ENCODE measurements around the gene RBSN.
A peak's percentile ranks its signal among the peaks of the same experiment; 100 is the strongest.
"Not testable (repeated sequence)": the region's sequence is repeated elsewhere in the genome, so short reads cannot be mapped to it uniquely, and the experiment has no call there.

The RBSN gene

GRCh38 chr3:15098503-15099363, at the start of gene RBSN:
Gene RBSN (minus strand): TSS chr3:15099148. CDS start chr3:15096120, 3,028 bp downstream.
- DNase-seq (ENCODE audit: low spot score) = peak; percentile 97

GRCh38 chr3:15148614-15149013, 49.7 kb upstream of the RBSN start:
- DNase-seq (ENCODE audit: low spot score) = no peak

GRCh38 chr3:15136885-15137284, 37.9 kb upstream of the RBSN start:
- DNase-seq (ENCODE audit: low spot score) = not testable (repeated sequence)

- DNase-seq (ENCODE audit: low spot score) = not testable (repeated sequence)
Observed at GRCh38 chr3:15134968-15135367, 36.0 kb upstream of the RBSN start.

GRCh38 chr3:15128403-15128802, 29.5 kb upstream of the RBSN start:
- DNase-seq (ENCODE audit: low spot score) = not testable (repeated sequence)

- not testable (repeated sequence) for DNase-seq (ENCODE audit: low spot score)
Observed at GRCh38 chr3:15126975-15127374, 28.0 kb upstream of the RBSN start.

- DNase-seq (ENCODE audit: low spot score) = no peak
Observed at GRCh38 chr3:15122398-15122797, 23.4 kb upstream of the RBSN start.

- no peak for DNase-seq (ENCODE audit: low spot score)
Observed at GRCh38 chr3:15121936-15122335, 23.0 kb upstream of the RBSN start.

GRCh38 chr3:15120986-15121385, 22.0 kb upstream of the RBSN start:
- DNase-seq (ENCODE audit: low spot score) = no peak

GRCh38 chr3:15117011-15117410, 18.1 kb upstream of the RBSN start:
- DNase-seq (ENCODE audit: low spot score) = no peak

GRCh38 chr3:15116032-15116669, 17.2 kb upstream of the RBSN start:
- DNase-seq (ENCODE audit: low spot score) = no peak

GRCh38 chr3:15114466-15115358, 15.8 kb upstream of the RBSN start:
- DNase-seq (ENCODE audit: low spot score) = no peak

GRCh38 chr3:15113884-15114283, 14.9 kb upstream of the RBSN start:
- no peak for DNase-seq (ENCODE audit: low spot score)

GRCh38 chr3:15113471-15113870, 14.5 kb upstream of the RBSN start:
- DNase-seq (ENCODE audit: low spot score) = no peak

- no peak for DNase-seq (ENCODE audit: low spot score)
Observed at GRCh38 chr3:15112011-15112410, 13.1 kb upstream of the RBSN start.

- no peak for DNase-seq (ENCODE audit: low spot score)
Observed at GRCh38 chr3:15110206-15110605, 11.3 kb upstream of the RBSN start.

GRCh38 chr3:15108869-15109268, 9.9 kb upstream of the RBSN start:
- no peak for DNase-seq (ENCODE audit: low spot score)

GRCh38 chr3:15108082-15108545, 9.2 kb upstream of the RBSN start:
- peak; percentile 88 for DNase-seq (ENCODE audit: low spot score)

GRCh38 chr3:15107075-15107947, 8.4 kb upstream of the RBSN start:
- no peak for DNase-seq (ENCODE audit: low spot score)

GRCh38 chr3:15102836-15103235, 3.9 kb upstream of the RBSN start:
- DNase-seq (ENCODE audit: low spot score) = peak; percentile 28

- DNase-seq (ENCODE audit: low spot score) = no peak
Observed at GRCh38 chr3:15102256-15102655, 3.3 kb upstream of the RBSN start.

Data from AG08395 (cell line).